Fibroblast of mammary gland (primary cell): ENCODE results near the gene USP24.

Source experiments
- DNase-seq: peaks from one replicate; pipeline ENCODE4 v3.0.0-alpha.2; 2010; ENCODE audit warnings: low read depth
- H3K4me3 ChIP-seq: 2 replicates; pipeline ENCODE4 v1.5.1; 2011; ENCODE audit warnings: low read depth, mild to moderate bottlenecking, low read length, moderate library complexity; ENCODE audit not compliant: control insufficient read depth
- TF ChIP-seq, protein P1 (sequence below): conservative IDR thresholded peaks from 2 replicates; pipeline ENCODE4 v1.5.1; 2011; ENCODE audit warnings: low read depth, low read length, inconsistent platforms; ENCODE audit not compliant: control insufficient read depth, insufficient read depth

USP24 gene

DNA sequence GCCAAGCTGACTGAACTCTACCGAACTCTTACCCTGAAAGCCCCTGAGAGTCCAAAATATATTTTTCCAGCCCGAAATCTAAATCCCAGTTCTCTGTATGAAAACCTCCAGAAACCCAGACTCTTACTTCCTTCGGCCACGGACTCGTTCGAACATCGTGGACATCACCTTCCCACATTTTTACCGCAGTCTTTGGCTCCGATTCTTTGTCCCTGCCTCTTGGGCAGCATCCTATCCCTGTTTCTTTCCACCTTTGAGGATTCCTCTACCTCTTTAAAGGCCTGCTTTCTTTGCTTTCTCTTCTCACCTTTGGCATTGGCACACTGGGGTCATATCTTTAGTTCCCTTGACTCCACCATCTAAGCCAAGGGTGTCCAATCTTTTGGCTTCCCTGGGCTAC lies 932 bp upstream of the USP24 start:
- DNase-seq = no peak
- TF ChIP-seq, protein P1, sequence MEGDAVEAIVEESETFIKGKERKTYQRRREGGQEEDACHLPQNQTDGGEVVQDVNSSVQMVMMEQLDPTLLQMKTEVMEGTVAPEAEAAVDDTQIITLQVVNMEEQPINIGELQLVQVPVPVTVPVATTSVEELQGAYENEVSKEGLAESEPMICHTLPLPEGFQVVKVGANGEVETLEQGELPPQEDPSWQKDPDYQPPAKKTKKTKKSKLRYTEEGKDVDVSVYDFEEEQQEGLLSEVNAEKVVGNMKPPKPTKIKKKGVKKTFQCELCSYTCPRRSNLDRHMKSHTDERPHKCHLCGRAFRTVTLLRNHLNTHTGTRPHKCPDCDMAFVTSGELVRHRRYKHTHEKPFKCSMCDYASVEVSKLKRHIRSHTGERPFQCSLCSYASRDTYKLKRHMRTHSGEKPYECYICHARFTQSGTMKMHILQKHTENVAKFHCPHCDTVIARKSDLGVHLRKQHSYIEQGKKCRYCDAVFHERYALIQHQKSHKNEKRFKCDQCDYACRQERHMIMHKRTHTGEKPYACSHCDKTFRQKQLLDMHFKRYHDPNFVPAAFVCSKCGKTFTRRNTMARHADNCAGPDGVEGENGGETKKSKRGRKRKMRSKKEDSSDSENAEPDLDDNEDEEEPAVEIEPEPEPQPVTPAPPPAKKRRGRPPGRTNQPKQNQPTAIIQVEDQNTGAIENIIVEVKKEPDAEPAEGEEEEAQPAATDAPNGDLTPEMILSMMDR = no peak
- H3K4me3 ChIP-seq = peak overlapping the region; percentile 83

DNA sequence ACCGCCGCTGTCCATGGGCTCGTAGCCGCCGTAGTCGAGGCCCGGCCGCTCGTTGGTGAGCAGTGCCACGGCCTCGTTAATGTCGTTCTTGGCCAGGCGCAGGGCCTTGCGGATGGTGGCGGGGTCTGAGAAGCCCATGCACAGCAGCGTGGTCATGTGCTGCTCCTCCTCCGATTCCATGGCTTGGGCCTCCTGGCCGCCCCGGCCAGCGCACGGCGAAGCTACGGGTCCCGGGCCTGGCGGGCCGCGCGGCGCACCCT lies 300 bp downstream of the USP24 start:
- TF ChIP-seq, protein P1 = no peak
- peak overlapping the region; percentile 83 for H3K4me3 ChIP-seq
- DNase-seq = peak; percentile 35

DNA sequence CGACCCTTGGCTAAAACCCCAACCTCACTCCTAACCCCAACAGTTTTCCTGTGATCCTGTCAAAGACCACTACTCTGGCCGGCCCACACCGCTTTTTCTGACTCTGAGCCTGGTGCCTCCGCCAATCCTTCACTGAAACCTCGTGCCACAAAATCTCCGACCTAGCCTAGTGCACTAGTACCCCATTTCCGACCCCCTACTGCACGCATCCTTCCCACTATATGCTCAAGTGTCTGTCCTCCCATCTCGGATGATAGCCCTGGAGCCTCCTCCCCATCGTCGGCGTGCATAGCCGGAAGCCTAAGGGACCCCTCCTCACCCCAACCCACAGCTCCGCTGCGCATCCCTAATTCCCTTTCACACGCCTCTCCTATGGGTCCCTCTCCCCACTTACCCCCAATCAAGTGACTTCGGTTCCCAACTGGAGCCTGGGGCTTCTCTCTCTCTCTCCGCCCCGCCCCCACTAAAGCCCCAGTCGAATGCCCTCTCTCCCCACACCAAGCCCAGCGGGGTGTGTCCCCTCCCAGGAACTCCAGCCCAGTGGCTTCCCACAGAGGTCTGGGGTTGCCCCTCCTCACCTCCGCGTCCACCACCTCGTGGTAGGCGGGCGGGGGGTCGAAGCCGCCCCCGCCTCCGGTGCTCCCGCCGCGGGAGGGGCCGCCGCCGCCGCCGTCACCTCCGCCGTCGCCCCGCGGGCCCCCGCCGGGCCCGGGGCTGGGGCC lies 791 bp downstream of the USP24 start:
- TF ChIP-seq, protein P1 = no peak
- H3K4me3 ChIP-seq = peak overlapping the region; percentile 83
- no peak for DNase-seq

- TF ChIP-seq, protein P1 = no peak
- peak overlapping the region; percentile 83 for H3K4me3 ChIP-seq
- no peak for DNase-seq
Measured at GRCh38 chr1:55213885-55214211, 1.3 kb downstream of the USP24 start.

DNA sequence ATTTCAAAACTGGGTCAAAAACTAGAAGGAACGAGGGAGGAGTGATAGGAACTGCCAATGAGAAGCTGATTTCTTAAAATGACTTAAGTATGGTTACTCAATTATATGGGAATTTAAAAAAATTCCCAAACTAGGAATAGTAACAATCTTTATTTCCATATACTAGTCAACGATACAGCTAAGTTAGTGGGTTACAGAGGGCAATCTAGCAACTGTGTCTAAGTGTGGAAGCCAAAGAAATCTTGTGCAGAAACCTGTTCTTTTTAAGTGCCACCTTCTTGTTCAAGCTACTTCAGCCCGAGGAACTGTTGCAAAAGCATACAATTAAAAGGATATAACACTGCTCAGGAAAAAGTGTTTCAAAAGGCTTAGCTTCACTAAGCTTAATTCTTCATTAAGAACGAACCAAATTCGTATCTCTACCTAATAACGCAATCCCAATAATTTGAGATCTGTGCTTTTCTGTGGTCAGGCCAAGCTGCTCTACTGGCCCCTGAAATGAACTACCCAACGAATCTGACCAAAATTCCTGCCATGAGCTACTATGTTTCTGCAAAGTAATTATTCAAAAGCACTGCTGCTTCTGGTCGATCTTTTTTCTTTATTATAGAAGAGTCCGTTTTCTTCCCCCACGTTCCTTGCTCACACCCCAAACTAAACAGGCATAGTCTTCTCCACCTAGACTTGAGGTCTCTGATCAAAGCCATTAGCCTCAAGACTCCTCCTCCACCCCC lies 1.8 kb downstream of the USP24 start:
- TF ChIP-seq, protein P1 = no peak
- peak overlapping the region; percentile 83 for H3K4me3 ChIP-seq
- no peak for DNase-seq

- H3K4me3 ChIP-seq = peak overlapping the region; percentile 83
- no peak for DNase-seq
Measured at GRCh38 chr1:55212349-55213150, 2.6 kb downstream of the USP24 start.

More at GRCh38 chr1:55212349-55213150, 2.6 kb downstream of the USP24 start:
- TF ChIP-seq, protein P1 = no peak
